ENCODE measurements around the gene GPER1. TPM values are rescaled to one million over a fixed set of nuclear protein-coding genes. Genes with fewer than 3 reads are reported as not detected.

GPER1 gene
- total and polyA plus RNA-seq, 4 donors: 2.9 to 23.1 (median 7.4) TPM

- 98% methylated on average over 55 of the region's 55 CpGs for WGBS
- TF ChIP-seq YY1 (IDR thresholded peaks at IDR 0.05) (no peak), CTCF (IDR thresholded peaks at IDR 0.05; ENCODE audit: low read depth, low read length, missing input control) (no peak), REST (IDR thresholded peaks at IDR 0.05) (no peak), FOXA1 (IDR thresholded peaks at IDR 0.05) (no peak), ZBTB33 (IDR thresholded peaks at IDR 0.05) (no peak), TAF1 (conservative IDR thresholded peaks at IDR 0.05) (no peak), JUND (IDR thresholded peaks at IDR 0.05) (no peak), HNF4A (conservative IDR thresholded peaks at IDR 0.05) (no peak), ATF3 (IDR thresholded peaks at IDR 0.05) (no peak), NR2F2 (IDR thresholded peaks at IDR 0.05) (no peak), RXRA (IDR thresholded peaks at IDR 0.05) (no peak), RAD21 (IDR thresholded peaks at IDR 0.05) (no peak), HNF4G (IDR thresholded peaks at IDR 0.05) (no peak), SP1 (IDR thresholded peaks at IDR 0.05) (no peak), EGR1 (IDR thresholded peaks at IDR 0.05; ENCODE audit: low read depth in 2 of 2) (no peak), MAX (IDR thresholded peaks at IDR 0.05) (no peak), GABPA (IDR thresholded peaks at IDR 0.05 in 1 of 2, conservative IDR thresholded peaks at IDR 0.05 in 1 of 2) (no peak), FOXA2 (IDR thresholded peaks at IDR 0.05) (no peak)
- Histone ChIP-seq H3K4me1 (ENCODE audit: control insufficient read depth in 4 of 4, insufficient read depth in 4 of 4, low read length in 3 of 4) (no peaks in the 10 kb centered on the region), H3K9me3 (ENCODE audit: control insufficient read depth in 4 of 4, low read length in 3 of 4) (no peaks in the 10 kb centered on the region), H3K9ac (ENCODE audit: low read depth in 1 of 2, low read length in 2 of 2) (no peak overlapping the region), H3K4me3 (ENCODE audit: low read depth in 1 of 3, low read length in 3 of 3) (no peak overlapping the region), H3K36me3 (ENCODE audit: control insufficient read depth in 4 of 4, insufficient read depth in 3 of 4, low read depth in 1 of 4, low read length in 3 of 4) (no peaks in the 10 kb centered on the region), H3K27ac (ENCODE audit: low read depth in 1 of 2, low read length in 2 of 2) (no peak overlapping the region), H3K27me3 (ENCODE audit: control insufficient read depth in 4 of 4, insufficient read depth in 4 of 4, low read length in 3 of 4) (no peaks in the 10 kb centered on the region)
- no peak for DNase-seq (ENCODE audit: low spot score)
Measured at GRCh38 chr7:1109581-1110310, 21.8 kb downstream of the GPER1 start.
